Embryonic facial prominence (tissue), 1 donor: ENCODE measurements around the gene RNF212B.

Source experiments
- DNase-seq: peaks from one replicate; pipeline ENCODE4 v3.0.0-alpha.2; 2016; ENCODE audit errors: extremely low spot score

The RNF212B gene

DNA sequence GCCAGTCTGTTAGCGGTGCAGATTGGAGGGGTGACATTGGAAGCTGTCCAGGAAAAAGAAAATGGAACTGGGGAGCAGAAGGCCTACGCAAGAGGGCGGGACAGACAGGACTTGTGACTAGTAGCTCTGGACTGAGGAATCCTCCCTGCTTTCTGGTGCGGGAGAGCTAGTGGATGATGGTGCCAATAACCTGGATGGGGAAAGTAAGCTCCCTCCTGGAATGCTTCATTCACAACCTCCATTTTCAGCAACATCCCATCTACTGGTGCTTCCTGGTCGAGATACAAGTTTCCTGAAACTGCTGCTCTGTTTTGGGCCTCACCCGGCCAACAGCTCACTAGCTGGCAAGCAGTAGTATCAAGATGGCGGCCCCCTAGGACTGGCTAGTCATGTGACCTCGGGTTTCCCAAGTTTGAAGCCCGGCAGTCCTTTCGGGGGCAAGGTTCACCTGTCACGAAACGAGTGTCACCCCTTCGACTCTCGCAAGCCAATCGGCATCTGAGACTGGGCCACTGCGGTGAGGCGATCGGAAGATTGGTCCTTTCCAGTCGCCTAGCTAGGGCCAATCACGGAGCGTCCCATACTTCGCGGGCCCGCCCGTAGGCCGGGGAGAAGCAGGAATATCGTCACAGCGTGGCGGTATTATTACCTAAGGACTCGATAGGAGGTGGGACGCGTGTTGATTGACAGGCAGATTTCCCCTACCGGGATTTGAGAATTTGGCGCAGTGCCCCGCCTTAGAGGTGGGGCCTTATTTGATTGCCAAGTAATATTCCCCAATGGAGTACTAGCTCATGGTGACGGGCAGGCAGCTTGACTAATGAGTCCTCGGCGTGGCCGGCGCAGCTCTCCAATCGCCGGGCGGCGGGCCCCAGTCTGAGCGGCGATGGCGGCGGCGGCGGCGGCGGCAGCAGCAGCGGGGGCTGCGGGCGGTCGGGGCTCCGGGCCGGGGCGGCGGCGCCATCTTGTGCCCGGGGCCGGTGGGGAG, 83.1 kb downstream of the RNF212B start, which contains the start of gene PABPN1:
Gene PABPN1 (plus strand): TSS at position 874 of the 988 bp plus-strand sequence. CDS start 13 bp downstream, at position 887.
- DNase-seq, result peak; percentile 99

DNA sequence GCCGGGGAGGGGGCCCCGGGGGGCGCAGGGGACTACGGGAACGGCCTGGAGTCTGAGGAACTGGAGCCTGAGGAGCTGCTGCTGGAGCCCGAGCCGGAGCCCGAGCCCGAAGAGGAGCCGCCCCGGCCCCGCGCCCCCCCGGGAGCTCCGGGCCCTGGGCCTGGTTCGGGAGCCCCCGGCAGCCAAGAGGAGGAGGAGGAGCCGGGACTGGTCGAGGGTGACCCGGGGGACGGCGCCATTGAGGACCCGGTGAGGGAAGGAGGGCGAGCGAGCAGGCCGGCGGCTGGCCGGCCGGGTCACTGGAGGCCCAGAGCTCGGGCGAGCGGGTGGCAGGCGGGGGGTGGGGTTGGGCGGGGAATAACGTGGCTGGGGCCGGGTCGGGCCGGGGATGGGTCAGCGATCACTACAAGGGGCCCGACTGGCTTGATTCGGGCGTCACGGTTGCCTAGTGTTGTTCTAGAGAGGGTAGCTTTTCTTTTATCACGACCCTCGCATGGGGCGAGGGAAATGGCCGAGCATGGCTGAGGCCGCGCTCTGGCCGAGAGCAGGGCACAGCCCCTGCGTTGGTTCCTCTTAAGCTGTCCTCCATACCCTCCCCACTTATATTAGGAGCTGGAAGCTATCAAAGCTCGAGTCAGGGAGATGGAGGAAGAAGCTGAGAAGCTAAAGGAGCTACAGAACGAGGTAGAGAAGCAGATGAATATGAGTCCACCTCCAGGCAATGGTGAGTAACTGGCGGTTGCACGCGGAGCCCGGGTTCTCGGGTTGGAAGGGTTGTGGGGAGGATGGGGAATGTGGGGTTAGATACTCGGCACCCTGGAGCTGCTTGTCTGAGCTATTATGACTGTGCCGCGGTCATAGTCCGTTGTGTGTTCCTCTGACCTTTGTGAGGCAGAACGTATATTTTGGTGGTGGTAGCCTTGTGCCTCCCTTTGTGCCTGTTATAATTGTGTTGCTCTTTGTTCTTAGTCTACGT, 84.1 kb downstream of the RNF212B start:
- DNase-seq, result no peak
